ENCODE data around the gene C20orf144.
"Not testable (repeated sequence)": the region's sequence is repeated elsewhere in the genome, so short reads cannot be mapped to it uniquely, and the experiment has no call there.

The C20orf144 gene

GRCh38 chr20:33697129-33697528 lies 35.0 kb downstream of the C20orf144 start:
- no peak for DNase-seq

GRCh38 chr20:33698966-33699365 lies 36.8 kb downstream of the C20orf144 start:
- not testable (repeated sequence) for DNase-seq

GRCh38 chr20:33700696-33701441 lies 38.7 kb downstream of the C20orf144 start:
- peak in 1 of 3 experiments; percentile 12 for DNase-seq

- no peak for DNase-seq
Measured at GRCh38 chr20:33701629-33702450, 39.7 kb downstream of the C20orf144 start.

- no peak for DNase-seq
Measured at GRCh38 chr20:33702861-33703260, 40.7 kb downstream of the C20orf144 start.

GRCh38 chr20:33703498-33704137 lies 41.5 kb downstream of the C20orf144 start:
- DNase-seq = no peak

GRCh38 chr20:33704197-33704924 lies 42.2 kb downstream of the C20orf144 start:
- DNase-seq = no peak

GRCh38 chr20:33707668-33708067 lies 45.5 kb downstream of the C20orf144 start:
- DNase-seq = no peak

GRCh38 chr20:33709398-33709797 lies 47.3 kb downstream of the C20orf144 start:
- DNase-seq = no peak

GRCh38 chr20:33709905-33710541 lies 47.9 kb downstream of the C20orf144 start:
- DNase-seq = no peak

GRCh38 chr20:33710681-33711445 lies 48.7 kb downstream of the C20orf144 start:
- DNase-seq = no peak

- no peak for DNase-seq
Measured at GRCh38 chr20:33711446-33711738, 49.3 kb downstream of the C20orf144 start.
